ENCODE measurements around the gene RBAK.

DNA sequence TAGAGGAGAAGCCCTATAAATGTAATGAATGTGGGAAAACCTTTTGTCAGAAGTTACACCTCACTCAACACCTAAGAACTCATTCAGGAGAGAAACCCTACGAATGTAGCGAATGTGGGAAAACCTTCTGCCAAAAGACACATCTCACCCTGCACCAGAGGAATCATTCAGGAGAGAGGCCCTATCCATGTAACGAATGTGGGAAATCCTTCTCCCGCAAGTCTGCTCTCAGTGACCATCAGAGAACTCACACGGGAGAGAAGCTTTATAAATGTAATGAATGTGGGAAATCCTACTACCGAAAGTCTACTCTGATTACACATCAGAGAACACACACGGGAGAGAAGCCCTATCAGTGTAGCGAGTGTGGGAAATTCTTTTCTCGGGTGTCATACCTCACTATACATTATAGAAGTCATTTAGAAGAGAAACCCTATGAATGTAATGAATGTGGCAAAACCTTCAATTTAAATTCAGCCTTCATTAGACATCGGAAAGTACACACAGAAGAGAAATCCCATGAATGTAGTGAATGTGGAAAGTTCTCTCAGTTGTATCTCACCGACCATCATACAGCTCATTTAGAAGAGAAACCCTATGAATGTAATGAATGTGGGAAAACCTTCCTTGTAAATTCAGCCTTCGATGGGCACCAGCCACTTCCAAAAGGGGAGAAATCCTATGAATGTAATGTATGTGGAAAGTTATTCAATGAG, 18.9 kb downstream of the RBAK start:
- TF ChIP-seq, protein P1, sequence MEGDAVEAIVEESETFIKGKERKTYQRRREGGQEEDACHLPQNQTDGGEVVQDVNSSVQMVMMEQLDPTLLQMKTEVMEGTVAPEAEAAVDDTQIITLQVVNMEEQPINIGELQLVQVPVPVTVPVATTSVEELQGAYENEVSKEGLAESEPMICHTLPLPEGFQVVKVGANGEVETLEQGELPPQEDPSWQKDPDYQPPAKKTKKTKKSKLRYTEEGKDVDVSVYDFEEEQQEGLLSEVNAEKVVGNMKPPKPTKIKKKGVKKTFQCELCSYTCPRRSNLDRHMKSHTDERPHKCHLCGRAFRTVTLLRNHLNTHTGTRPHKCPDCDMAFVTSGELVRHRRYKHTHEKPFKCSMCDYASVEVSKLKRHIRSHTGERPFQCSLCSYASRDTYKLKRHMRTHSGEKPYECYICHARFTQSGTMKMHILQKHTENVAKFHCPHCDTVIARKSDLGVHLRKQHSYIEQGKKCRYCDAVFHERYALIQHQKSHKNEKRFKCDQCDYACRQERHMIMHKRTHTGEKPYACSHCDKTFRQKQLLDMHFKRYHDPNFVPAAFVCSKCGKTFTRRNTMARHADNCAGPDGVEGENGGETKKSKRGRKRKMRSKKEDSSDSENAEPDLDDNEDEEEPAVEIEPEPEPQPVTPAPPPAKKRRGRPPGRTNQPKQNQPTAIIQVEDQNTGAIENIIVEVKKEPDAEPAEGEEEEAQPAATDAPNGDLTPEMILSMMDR (conservative IDR thresholded peaks at IDR 0.05; ENCODE audit: low read depth, low read length): no peak
- TF ChIP-seq FOS (IDR thresholded peaks at IDR 0.05; ENCODE audit: low read depth, low read length) (no peak), MAFK (IDR thresholded peaks at IDR 0.05; ENCODE audit: low read depth, low read length) (no peak), BHLHE40 (IDR thresholded peaks at IDR 0.05; ENCODE audit: low read depth, low read length) (no peak), MXI1 (IDR thresholded peaks at IDR 0.05; ENCODE audit: borderline replicate concordance, low read depth, low read length) (no peak), POLR2A (IDR thresholded peaks at IDR 0.05; ENCODE audit: low read depth, low read length) (no peak), RAD21 (IDR thresholded peaks at IDR 0.05; ENCODE audit: low read length) (no peak)

Measured in IMR-90 (cell line).